ENCODE measurements around the gene TLE4.

The TLE4 gene

GRCh38 chr9:79694676-79695400 is 123.1 kb downstream of the TLE4 start:
- no peak for DNase-seq

GRCh38 chr9:79695531-79696175 is 123.9 kb downstream of the TLE4 start:
- no peak for DNase-seq

- no peak for DNase-seq
These were observed 127.2 kb downstream of the TLE4 start for GRCh38 chr9:79698967-79699366.

GRCh38 chr9:79699479-79699878 is 127.7 kb downstream of the TLE4 start:
- DNase-seq = no peak

GRCh38 chr9:79700607-79701360 is 129.0 kb downstream of the TLE4 start:
- DNase-seq = no peak

- no peak for DNase-seq
These were observed 129.9 kb downstream of the TLE4 start for GRCh38 chr9:79701651-79702050.

GRCh38 chr9:79705704-79706103 is 133.9 kb downstream of the TLE4 start:
- DNase-seq = no peak

- no peak for DNase-seq
These were observed 134.7 kb downstream of the TLE4 start for GRCh38 chr9:79706512-79706911.

GRCh38 chr9:79707589-79707988 is 135.8 kb downstream of the TLE4 start:
- DNase-seq = no peak

GRCh38 chr9:79708541-79708940 is 136.8 kb downstream of the TLE4 start:
- DNase-seq = no peak

GRCh38 chr9:79709743-79710674 is 138.2 kb downstream of the TLE4 start:
- no peak for DNase-seq

GRCh38 chr9:79711874-79712273 is 140.1 kb downstream of the TLE4 start:
- no peak for DNase-seq

GRCh38 chr9:79719021-79719420 is 147.3 kb downstream of the TLE4 start:
- DNase-seq = no peak

GRCh38 chr9:79719989-79720388 is 148.2 kb downstream of the TLE4 start:
- no peak for DNase-seq

GRCh38 chr9:79731171-79731890 is 159.6 kb downstream of the TLE4 start:
- no peak for DNase-seq

GRCh38 chr9:79735023-79735779 is 163.4 kb downstream of the TLE4 start:
- no peak for DNase-seq

- no peak for DNase-seq
These were observed 164.3 kb downstream of the TLE4 start for GRCh38 chr9:79736051-79736450.

- DNase-seq = no peak
These were observed 169.6 kb downstream of the TLE4 start for GRCh38 chr9:79741381-79741780.

- no peak for DNase-seq
These were observed 170.5 kb downstream of the TLE4 start for GRCh38 chr9:79742110-79742721.

GRCh38 chr9:79744521-79744920 is 172.8 kb downstream of the TLE4 start:
- DNase-seq = no peak
